B cell (primary cell): ENCODE results near the gene DOCK1.

Experiments
- EZH2 ChIP-seq: IDR thresholded peaks from 2 replicates; pipeline ENCODE4 v1.6.1; 2012; ENCODE audit warnings: borderline replicate concordance, low read depth, mild to moderate bottlenecking, moderate library complexity, low read length; ENCODE audit not compliant: insufficient read depth, poor library complexity, severe bottlenecking
- TF ChIP-seq, protein P1 (sequence below): fragments of 200-600 bp; IDR thresholded peaks from one replicate; pipeline ENCODE4 v1.8.0; 2022; ENCODE audit warnings: antibody characterized with exemption, mild to moderate bottlenecking

DNA sequence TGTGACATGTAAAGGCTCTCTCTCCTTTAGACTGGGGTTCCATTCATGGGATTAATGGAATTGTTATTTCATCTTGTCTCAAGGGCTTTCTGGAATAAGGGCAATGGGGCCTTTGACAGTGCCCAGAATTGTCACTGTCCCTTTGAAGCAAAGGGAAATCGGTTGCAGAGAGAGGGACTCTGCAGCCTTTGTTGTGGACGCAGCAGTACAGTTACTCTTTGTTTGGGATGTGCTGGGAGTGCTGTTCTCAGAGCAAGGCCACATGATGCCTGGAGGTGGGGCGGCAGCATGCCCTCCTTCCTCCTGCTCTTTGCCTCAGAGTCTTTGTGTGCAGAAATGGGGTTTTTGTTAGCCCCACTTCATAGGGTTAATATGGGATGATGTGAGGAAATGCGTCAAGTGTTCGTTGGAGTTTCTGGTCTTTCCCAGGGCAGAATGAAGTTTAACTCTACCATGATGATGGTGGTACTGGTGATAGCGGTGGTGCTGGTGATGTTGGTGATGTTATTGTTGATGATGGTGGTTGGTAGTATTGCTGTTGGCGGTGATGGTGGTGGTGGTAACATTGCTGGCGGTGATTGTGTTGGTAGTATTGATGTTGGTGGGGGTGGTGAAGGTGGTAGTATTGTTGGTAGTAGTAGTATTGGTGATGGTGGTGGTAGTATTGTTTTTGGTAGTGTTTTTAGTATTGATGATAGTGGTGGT lies 45.3 kb downstream of the DOCK1 start:
- TF ChIP-seq, protein P1, sequence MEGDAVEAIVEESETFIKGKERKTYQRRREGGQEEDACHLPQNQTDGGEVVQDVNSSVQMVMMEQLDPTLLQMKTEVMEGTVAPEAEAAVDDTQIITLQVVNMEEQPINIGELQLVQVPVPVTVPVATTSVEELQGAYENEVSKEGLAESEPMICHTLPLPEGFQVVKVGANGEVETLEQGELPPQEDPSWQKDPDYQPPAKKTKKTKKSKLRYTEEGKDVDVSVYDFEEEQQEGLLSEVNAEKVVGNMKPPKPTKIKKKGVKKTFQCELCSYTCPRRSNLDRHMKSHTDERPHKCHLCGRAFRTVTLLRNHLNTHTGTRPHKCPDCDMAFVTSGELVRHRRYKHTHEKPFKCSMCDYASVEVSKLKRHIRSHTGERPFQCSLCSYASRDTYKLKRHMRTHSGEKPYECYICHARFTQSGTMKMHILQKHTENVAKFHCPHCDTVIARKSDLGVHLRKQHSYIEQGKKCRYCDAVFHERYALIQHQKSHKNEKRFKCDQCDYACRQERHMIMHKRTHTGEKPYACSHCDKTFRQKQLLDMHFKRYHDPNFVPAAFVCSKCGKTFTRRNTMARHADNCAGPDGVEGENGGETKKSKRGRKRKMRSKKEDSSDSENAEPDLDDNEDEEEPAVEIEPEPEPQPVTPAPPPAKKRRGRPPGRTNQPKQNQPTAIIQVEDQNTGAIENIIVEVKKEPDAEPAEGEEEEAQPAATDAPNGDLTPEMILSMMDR: no peak
- TF ChIP-seq EZH2: no peak
